ENCODE results near the gene ZFHX3.

Gene ZFHX3

GRCh38 chr16:72886346-72886974 lies 161.5 kb downstream of the ZFHX3 start:
- in situ Hi-C loops (cut with MboI; ENCODE audit: low sequenced_read_pairs) = no loop called here

- in situ Hi-C loops (cut with MboI; ENCODE audit: low sequenced_read_pairs) = no loop called here
These were observed 163.4 kb downstream of the ZFHX3 start for GRCh38 chr16:72884573-72884972.

GRCh38 chr16:72884037-72884436 lies 163.9 kb downstream of the ZFHX3 start:
- in situ Hi-C loops (cut with MboI; ENCODE audit: low sequenced_read_pairs) = no loop called here

GRCh38 chr16:72879846-72880245 lies 168.1 kb downstream of the ZFHX3 start:
- in situ Hi-C loops (cut with MboI; ENCODE audit: low sequenced_read_pairs) = no loop called here

GRCh38 chr16:72878301-72879269 lies 169.3 kb downstream of the ZFHX3 start:
- in situ Hi-C loops (cut with MboI; ENCODE audit: low sequenced_read_pairs) = no loop called here

GRCh38 chr16:72877374-72878028 lies 170.4 kb downstream of the ZFHX3 start:
- in situ Hi-C loops (cut with MboI; ENCODE audit: low sequenced_read_pairs) = no loop called here

- in situ Hi-C loops (cut with MboI; ENCODE audit: low sequenced_read_pairs) = no loop called here
These were observed 171.0 kb downstream of the ZFHX3 start for GRCh38 chr16:72876981-72877373.

- in situ Hi-C loops (cut with MboI; ENCODE audit: low sequenced_read_pairs) = no loop called here
These were observed 171.7 kb downstream of the ZFHX3 start for GRCh38 chr16:72876221-72876620.

GRCh38 chr16:72875291-72876031 lies 172.5 kb downstream of the ZFHX3 start:
- in situ Hi-C loops (cut with MboI; ENCODE audit: low sequenced_read_pairs) = no loop called here

GRCh38 chr16:72873853-72874252 lies 174.1 kb downstream of the ZFHX3 start:
- in situ Hi-C loops (cut with MboI; ENCODE audit: low sequenced_read_pairs) = no loop called here

GRCh38 chr16:72873044-72873443 lies 174.9 kb downstream of the ZFHX3 start:
- in situ Hi-C loops (cut with MboI; ENCODE audit: low sequenced_read_pairs) = no loop called here

- in situ Hi-C loops (cut with MboI; ENCODE audit: low sequenced_read_pairs) = no loop called here
These were observed 182.1 kb downstream of the ZFHX3 start for GRCh38 chr16:72865835-72866234.

GRCh38 chr16:72865258-72865657 lies 182.7 kb downstream of the ZFHX3 start:
- in situ Hi-C loops (cut with MboI; ENCODE audit: low sequenced_read_pairs) = no loop called here

- in situ Hi-C loops (cut with MboI; ENCODE audit: low sequenced_read_pairs) = no loop called here
These were observed 183.6 kb downstream of the ZFHX3 start for GRCh38 chr16:72864130-72864833.

GRCh38 chr16:72862090-72862489 lies 185.8 kb downstream of the ZFHX3 start:
- in situ Hi-C loops (cut with MboI; ENCODE audit: low sequenced_read_pairs) = no loop called here

- in situ Hi-C loops (cut with MboI; ENCODE audit: low sequenced_read_pairs) = no loop called here
These were observed 187.0 kb downstream of the ZFHX3 start for GRCh38 chr16:72860726-72861562.

- in situ Hi-C loops (cut with MboI; ENCODE audit: low sequenced_read_pairs) = no loop called here
These were observed 188.3 kb downstream of the ZFHX3 start for GRCh38 chr16:72859581-72859980.

- in situ Hi-C loops (cut with MboI; ENCODE audit: low sequenced_read_pairs) = no loop called here
These were observed 189.0 kb downstream of the ZFHX3 start for GRCh38 chr16:72858665-72859493.
